Retinal pigment epithelial cell (primary cell): ENCODE results near the gene WDR55.
A peak's percentile ranks its signal among the peaks of the same experiment; 100 is the strongest.
"Not testable (repeated sequence)": the region's sequence is repeated elsewhere in the genome, so short reads cannot be mapped to it uniquely, and the experiment has no call there.

Experiments used
- DNase-seq: peaks from one replicate; pipeline ENCODE4 v3.0.0-alpha.2; 2010; ENCODE audit warnings: low read depth
- H3K4me3 ChIP-seq: 2 replicates; pipeline ENCODE4 v1.5.1; 2011; ENCODE audit warnings: mild to moderate bottlenecking, low read length, control low read depth, moderate library complexity
- CTCF ChIP-seq: conservative IDR thresholded peaks from 2 replicates; pipeline ENCODE4 v1.5.1; 2011; ENCODE audit warnings: low read depth, low read length, control low read depth, inconsistent platforms

Gene WDR55

DNA sequence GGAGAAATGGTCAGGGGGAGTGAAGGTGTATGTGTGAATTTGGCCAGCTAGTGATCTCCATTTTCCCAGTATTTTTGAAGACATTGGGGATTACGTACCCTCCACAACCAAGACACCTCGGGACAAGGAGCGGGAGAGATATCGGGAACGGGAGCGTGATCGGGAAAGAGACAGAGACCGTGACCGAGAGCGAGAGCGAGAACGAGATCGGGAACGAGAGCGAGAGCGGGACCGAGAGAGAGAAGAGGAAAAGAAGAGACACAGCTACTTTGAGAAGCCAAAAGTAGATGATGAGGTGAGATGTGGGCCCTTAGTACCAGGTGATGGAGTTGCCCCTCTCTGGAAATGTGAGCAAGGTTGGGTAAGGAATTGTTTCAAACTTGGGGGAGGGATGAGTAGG is 5.8 kb upstream of the WDR55 start:
- H3K4me3 ChIP-seq, result no peak overlapping the region
- TF ChIP-seq CTCF, result no peak
- no peak for DNase-seq

DNA sequence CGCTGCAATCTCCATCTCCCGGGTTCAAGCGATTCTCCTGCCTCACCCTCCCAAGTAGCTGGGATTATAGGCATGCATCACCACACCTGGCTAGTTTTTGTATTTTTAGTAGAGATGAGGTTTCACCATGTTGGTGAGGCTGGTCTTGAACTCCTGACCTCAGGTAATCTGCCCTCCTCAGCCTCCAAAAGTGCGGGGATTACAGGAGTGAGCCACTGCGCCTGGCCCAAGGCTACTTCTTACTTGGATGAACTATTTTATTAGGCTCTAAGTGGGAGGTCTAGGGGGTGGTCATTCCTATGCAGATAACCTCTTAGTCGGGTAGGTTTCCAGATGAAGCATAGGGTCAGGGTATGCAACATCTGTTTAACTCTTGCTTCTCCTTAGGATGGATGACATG is 4.3 kb upstream of the WDR55 start:
- DNase-seq, H3K4me3 ChIP-seq: not testable (repeated sequence)

DNA sequence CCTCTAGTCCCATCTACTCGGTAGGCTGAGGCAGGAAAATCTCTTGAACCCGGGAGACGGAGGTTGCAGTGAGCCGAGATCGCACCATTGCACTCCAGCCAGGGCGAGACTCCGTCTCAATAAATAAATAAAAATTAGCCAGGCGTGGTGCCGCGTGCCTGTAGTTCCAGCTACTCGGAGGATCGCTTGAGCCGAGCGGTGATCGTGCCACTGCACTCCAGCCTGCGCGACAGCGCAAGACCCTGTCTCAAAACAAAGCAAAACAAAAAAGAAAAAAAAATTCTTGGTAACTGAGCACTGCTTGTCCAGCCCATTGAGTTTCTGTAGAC is 710 bp upstream of the WDR55 start:
- TF ChIP-seq CTCF, result no peak
- no peak for DNase-seq
- H3K4me3 ChIP-seq, result peak overlapping the region; percentile 98

- DNase-seq, H3K4me3 ChIP-seq: not testable (repeated sequence)
These were observed 6.3 kb downstream of the WDR55 start for GRCh38 chr5:140671035-140671434.

- no peak for TF ChIP-seq CTCF
- no peak for DNase-seq
- no peak overlapping the region for H3K4me3 ChIP-seq
These were observed 6.9 kb downstream of the WDR55 start for GRCh38 chr5:140671472-140672125.

- no peak for DNase-seq
- no peak overlapping the region for H3K4me3 ChIP-seq
- no peak for TF ChIP-seq CTCF
These were observed 7.9 kb downstream of the WDR55 start for GRCh38 chr5:140672455-140673186.

DNA sequence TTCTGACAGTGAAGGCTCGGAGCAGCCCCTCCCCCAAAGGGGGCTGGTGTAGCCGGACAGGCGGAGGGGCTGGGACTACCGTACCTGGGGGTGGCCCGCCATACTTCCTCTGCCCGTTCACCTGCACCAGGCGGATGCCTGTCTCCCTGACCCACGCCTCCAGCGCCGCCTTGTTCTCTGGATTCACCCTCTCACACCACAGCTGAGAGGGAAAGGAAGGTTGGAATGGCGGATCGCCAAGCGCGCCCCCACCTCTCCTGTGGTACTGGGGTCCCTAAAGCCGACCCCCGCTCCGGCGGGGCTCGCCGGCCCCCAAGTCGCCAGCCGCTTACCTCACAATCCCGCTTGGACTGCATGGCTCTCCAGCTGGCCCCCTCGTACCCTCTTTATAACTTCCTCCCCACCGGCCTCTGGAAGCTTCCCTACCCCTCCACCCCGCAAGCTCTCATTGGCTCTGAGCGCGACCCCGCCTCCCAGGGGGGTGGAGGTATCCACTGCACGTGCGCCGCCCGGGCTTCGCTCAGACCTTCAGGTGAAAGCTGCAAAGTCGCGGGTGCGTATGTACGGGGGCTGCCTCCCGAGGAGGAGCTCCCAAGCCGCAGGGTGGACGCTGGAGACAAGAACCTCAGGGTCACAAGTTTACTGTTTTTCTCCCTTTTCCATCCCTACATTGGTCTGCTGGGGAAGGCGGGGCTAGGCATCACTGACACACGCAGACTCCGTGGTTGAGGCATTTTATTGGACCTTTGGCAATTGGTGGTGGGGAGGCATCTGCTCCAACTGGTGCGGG is 8.7 kb downstream of the WDR55 start, which contains the start of gene DND1:
DND1 (minus strand) TSS at position 390 of the 790 bp plus-strand sequence; CDS start at position 356, 34 bp downstream.
- no peak for TF ChIP-seq CTCF
- no peak within 1 kb of the TSS for H3K4me3 ChIP-seq
- no peak for DNase-seq

GRCh38 chr5:140674211-140674610 is 9.5 kb downstream of the WDR55 start:
- no peak overlapping the region for H3K4me3 ChIP-seq
- TF ChIP-seq CTCF, result no peak
- DNase-seq, result no peak
